Activated T-helper 9 cell treated with anti-CD3 and anti-CD28 coated beads, Interleukin-2, amount 50 U/mL, for 16 hours (primary cell): ENCODE data around the gene C1GALT1C1.
"Not testable (repeated sequence)": the region's sequence is repeated elsewhere in the genome, so short reads cannot be mapped to it uniquely, and the experiment has no call there.

Experiments used
- DNase-seq: peaks from one replicate; pipeline ENCODE4 v3.0.0-alpha.2; 2020; ENCODE audit warnings: low read depth

The C1GALT1C1 gene

DNA sequence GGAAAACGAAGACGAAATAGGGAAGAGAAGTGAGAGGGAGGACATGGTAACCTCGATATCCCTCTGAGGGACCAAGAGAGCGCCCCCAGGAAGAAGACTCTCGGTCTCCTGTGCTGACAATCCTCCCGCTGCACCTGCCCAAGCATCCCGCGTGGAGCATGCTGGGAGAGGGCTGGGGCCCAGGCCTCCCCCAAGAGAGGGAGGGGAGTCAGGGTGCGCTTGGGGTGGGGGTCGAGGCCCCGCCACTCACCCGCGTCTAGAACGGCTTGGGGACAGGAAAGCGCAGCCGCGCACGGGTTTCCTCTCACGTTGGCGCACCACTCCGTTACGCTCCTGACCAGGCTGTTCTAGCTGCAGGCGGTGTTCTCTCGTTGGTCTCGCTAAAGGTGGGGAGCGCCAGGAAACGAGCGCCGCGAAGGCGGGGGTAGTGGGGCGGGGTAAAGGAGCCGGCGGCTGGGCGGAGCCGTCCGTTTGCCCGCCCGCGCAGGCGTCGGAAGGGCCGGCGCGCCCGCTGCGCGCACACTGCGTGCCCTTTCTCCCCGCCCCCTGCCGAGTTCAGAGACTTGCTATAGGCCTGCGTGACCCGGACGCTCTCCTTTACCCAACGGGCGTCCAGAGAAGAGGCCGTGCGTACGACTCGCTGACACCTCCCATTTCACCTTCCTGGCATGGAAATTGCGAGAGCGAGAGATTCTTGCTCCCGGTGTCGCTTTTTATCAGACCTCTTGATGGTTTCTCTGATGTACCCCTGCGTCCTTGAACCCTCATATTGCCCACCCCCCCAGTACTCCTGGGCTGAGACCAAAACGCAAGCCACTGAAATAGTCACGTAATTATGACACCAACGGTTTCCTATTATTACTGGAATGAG is at the start of gene C1GALT1C1:
C1GALT1C1 (minus strand) TSS at position 388 of the 871 bp plus-strand sequence. CDS start 2,888 bp downstream, outside the sequence.
- peak; percentile 85 for DNase-seq

DNA sequence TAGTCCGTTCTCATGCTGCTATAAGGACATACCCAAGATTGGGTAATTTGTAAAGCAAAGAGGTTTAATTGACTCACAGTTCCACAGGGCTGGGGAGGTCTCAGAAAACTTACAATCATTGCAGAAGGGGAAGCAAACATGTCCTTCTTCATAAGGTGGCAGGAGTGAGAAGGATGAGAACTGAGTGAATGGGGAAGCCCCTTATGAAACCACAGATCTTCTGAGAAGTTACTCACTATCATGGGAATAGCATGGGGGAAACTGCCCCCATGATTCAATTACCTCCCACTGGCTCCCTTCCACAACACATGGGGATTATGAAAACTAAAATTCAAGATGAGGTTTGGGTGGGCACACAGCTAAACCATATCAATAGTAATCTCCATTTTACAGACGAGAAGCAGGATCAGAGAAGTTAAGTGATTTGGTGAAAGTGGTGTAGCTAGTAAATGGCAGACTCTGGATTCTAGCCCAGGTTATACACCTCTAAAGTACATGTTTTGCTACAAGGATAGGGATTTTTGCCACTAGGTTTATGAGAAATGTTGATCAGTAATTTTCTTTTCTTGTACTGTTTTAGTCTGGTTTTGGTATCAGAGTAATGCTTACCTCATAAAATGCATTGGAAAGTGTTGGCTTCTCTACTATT is 47.3 kb upstream of the C1GALT1C1 start:
- no peak for DNase-seq

DNA sequence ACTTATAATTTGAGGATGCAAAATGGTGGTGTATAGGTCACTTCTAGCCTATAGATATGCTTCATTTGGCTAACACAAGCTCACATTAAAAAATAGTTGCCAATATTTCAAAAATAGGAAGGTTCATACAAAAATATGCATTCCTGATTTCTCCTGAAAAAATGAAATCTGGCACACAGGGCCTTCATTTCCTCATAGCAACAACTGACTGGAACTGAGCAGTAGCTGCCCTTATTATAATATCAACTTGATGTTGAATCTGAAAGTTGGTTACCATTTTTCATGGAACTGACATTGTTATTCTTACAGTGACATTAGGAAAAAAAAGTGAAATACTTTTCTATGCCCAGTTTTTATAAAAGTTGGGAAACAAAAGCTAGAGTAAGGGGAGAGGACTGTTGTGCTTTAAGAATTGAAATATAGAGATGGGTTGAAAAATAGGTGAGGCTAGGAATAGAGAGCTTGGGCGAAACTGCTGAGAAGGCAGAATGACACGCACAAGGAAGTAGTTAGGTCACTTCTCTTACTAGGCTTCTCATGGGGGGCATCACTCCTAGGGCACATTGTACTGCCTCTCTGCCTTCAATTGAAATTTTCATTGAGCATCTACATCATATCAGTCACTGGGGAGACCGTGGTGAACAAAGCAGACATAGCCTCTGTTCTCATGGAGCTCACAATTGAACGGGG is 43.1 kb upstream of the C1GALT1C1 start:
- no peak for DNase-seq

DNA sequence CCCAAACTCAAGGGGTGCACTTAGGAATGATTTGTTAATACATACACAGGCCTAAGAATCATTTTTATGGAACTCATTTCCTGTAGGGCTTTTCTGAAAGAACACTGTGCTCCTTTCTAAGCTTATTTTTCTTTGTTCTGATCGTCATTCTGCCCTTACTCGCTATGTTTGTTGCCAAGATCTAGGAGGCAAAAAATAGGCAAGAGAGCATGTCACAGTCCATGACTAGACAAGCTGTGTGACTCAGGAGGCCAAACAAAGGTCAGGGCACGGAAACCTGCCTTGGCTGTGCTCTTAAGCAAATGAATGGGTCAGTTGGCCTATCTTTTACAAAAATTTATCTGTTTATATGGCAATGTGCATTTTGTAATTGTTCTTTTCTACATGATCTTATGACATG is 42.5 kb upstream of the C1GALT1C1 start:
- no peak for DNase-seq

DNA sequence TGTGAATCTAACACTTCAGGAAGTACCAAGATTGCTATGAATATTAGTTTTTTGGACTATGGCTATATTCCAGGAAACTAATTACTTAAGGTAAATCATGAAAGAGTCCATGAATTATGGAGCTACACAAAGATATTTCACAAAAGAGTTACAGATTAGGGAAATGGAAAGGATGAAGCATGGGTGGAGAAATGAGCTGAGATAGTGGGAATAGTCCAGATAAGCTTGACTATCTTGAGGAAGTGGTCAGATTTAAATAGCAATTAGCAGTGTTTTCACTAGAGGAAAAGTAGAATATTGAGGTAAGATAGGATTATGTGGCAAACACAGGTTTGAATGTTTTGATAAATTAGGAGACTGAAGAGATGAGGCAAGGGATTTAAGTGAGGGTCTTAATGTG is 42.1 kb upstream of the C1GALT1C1 start:
- no peak for DNase-seq

DNA sequence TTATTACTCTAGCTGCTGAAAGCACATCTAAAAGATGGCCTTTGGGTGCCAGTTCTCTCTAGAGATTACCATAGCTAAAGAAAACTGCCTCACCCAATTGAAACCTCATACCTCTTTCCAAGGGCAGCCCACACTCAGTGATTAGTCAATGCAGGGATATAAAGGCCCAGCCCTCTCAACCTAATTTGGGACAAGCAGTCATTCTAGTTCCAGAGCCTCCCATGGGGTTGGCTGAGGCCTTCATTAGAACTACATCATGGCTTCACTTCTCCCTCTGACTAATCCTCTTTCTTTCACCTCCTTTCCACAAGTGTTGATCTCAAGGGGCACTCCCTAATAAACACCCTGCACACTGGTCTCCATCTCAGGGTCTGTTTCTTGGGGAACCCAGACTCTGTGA is 38.5 kb upstream of the C1GALT1C1 start:
- DNase-seq: no peak

DNA sequence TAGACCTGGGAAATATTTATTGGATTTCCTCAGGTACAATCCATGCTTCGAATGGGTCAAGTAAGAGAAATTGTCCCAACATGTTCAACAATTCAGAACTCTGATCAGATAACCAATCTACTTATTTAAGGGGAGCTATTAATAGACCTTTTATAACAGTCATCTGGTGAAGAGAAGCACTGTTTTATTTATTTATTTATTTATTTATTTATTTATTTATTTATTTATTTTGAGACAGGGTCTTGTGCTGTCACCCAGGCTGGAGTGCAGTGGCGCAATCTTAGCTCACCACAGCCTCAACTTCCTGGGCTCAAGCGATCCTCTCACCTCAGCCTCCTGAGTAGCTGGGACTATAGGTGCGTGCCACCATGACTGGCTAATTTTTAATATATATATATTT is 34.7 kb upstream of the C1GALT1C1 start:
- DNase-seq: not testable (repeated sequence)

DNA sequence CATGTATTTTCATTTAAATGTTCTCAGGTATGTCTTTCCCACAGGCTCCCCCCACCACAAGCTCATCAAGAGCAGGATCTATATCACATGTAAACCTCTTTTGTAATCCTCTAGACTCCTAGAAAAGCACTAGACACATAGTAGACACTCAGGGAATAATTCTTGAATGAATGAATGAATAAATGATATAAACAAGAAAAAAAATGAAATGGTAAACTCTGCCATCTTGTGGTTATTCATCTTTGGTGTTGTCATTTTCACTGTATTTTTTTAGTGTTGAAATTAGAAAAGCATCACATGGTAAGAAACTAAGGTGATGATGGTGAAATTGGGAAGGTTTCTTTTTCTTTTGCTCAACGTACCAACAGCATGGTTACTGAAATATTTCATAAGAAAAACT is 34.2 kb upstream of the C1GALT1C1 start:
- no peak for DNase-seq

DNA sequence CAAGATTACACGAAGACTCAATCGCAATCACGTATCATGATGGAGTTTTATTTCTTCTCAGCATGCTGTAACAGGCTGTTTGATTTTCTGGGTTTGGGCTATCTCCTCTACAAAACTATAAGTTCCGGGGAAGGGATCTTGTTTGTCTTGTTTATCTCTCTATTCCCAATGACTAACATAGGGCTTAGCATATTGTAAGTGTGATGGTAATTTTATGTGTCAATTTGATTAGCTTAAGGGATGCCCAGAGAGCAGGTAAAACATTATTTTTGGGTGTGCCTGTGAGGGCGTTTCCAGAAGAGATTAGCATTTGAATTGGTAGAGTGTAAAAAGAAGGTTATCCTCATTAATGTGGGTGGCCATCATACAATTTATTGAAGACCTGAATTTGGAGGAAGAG is 32.8 kb upstream of the C1GALT1C1 start:
- no peak for DNase-seq

DNA sequence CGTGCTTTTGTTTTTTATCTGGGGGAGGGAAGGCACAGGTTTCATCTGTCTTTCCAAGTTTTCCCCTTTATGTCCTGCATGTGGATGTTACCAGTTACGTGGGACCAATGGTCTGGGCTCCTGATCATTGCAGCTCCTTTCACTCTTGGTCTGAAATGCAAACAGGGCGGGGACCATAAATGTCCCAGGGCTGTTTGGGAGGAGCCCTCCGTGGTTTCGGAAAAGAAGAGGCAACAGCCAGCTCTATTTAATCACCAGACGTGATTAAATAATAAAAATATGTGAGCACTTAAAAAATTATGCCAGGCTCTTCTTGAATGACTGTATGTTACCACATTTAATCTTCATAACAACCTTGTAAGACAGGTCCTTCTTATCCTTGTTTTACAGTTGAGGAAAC is 30.8 kb upstream of the C1GALT1C1 start:
- no peak for DNase-seq

DNA sequence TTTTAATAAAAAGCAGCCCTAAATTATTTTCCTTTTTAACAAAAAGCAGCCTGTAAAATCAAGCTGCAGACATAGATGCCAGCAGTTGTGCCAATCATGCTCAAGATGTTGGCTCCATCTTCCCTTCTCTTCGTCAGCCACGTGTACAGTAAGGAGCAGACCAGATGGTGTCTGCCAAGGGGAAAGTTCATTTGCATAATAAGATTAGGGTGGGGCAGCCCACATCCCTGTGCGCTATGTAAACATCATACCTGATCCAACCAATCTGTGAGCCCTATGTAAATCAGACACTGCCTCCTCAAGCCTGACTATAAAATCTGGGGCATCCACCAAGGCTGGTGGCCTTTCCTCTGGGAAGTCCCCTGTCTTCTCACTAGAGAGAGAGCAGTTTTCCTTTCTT is 23.1 kb upstream of the C1GALT1C1 start:
- no peak for DNase-seq

DNA sequence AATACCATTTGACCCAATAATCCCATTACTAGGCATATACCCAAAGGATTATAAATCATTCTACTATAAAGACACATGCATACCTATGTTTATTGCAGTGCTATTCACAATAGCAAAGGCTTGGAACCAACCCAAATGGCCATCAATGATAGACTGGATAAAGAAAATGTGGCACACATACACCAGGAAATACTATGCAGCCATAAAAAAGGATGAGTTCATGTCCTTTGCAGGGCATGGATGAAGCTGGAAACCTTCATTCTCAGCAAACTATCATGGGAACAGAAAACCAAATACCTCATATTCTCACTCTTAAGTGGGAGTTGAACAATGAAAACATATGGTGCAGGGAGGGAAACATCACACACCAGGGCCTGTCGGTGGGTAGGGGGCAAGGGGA is 22.4 kb upstream of the C1GALT1C1 start:
- DNase-seq: not testable (repeated sequence)

DNA sequence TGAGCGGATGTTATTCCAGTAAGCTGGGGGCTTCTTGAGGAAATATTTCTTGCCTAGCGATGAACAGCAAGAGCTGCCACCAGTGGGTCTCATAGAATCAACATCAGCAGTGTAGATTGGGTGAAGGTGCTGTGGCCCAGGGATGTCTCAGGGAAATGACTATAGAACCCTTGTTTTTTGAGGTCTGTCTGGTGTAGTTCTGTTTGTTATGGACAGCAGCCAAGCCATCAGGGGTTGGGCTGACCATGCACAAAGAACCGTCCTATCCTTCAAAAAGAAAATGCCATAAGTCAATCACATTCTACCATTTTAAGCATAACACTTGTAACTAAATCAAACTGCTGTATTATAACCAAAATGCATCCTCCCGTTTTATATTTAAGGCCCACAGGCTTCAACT is 17.3 kb upstream of the C1GALT1C1 start:
- DNase-seq: no peak

DNA sequence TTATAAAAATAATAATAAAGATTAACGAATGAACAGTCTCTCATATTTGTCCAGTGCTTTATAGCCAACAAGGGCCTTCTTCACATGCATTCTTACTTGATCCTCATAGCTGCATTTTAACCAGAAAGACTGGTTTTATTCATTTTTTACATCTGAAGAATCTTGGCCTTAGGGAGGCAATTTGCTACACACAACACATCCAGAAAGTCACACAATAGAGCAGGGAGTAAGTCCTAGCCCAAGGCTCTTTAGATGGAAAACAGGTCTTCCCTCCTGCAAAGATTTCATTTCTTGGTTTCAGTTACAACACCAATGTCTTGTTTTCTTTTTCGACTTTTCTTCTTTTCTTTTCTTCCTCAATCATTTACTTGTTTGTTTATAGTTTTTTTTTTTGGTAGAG is 13.0 kb upstream of the C1GALT1C1 start:
- no peak for DNase-seq

DNA sequence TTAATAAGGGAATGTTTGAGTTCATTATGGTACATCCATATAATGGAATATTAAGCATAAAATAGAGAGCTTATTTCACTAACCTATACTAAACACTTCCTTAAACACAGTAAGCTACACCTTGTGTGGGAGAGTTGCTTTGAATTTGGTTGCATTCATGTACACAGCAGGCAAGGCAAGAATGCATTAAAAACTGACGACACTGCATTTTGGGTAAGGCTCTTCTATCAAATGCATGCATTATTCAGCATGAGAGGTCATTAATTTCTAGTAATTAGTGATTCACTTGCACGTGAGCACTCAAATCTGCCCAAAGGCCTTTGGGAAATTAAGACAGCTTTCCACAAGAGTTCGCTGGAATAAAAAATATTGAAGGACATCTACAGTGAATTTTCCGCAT is 8.8 kb upstream of the C1GALT1C1 start:
- DNase-seq: no peak

DNA sequence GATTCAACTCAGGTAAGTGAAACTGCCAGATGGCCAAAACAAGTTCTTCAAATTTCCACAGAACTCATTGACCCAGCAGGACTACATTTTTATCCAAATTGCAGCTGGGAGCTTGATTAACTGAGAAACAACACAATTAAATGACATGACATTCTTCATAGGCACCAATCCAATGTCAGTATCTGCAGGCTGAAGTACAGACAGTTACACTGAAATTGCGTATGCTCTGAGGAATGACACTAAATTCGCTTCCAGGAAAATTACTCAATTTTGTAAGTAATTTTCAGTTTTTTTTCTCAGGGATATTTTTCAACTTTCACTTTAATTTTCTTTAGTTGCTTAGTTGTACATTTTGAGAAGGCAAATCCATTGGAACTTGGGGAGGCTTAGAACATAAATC is 4.5 kb downstream of the C1GALT1C1 start:
- DNase-seq: no peak

DNA sequence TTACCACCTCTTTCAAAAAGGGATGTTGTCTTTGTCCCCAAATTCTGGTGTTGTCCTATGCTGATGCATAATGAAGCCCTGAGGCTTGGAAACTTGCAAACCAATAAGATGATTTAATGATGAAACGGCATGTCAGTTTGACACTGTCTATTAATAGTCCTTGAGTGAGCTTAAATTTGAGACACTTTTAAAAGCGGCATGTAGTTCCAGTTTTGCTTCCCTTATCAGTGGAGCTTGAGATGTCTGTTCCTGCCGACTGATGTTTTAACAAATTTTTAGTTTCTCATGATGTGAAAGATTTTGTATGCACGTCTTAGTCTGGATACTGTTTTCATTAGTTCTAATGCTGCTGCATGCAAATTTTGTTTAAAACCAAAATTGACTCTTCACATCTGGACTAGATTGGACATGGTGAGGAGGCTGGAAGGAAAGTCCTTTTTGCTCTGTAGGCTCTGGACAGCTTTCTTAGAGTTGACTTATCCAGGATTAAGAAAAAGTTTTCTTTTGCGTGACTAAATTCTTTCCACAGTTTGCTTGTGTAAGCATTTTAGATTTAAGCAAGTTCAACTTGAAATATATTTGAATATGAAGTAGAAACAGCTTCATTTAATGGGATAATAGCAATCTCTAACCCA is 11.7 kb downstream of the C1GALT1C1 start:
- no peak for DNase-seq

DNA sequence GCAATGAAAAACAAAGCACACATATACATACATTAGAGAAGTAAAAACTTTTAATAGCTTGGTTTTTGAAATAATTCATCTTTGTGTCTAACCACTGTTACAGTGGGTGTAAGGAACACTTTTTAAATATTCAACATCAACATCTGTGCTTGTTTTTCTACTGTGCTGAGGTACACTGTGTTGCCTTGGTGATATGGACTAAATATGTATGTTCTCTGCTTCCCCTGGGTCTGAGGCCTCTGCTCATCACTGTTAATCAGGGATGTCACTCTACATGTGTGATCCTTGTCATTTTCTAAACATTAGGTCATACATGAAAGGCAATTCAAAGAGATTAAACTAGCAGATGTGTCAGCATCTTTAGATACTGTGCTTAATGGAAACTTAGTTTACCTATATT is 15.0 kb downstream of the C1GALT1C1 start:
- no peak for DNase-seq

DNA sequence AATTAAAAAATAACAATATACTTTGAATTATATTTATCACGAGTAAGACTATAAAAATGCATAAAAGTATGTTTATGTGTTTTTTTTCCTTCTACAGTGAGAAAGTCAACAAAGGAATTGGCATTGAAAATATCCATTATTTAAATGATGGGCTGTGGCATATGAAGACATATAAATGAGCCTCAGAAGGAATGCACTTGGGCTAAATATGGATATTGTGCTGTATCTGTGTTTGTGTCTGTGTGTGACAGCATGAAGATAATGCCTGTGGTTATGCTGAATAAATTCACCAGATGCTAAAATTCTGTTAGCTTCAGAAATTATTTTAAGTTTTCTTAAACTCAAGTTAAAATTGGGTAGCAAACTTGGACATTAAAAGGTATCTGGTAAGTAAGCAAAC is 17.8 kb downstream of the C1GALT1C1 start:
- DNase-seq: no peak

DNA sequence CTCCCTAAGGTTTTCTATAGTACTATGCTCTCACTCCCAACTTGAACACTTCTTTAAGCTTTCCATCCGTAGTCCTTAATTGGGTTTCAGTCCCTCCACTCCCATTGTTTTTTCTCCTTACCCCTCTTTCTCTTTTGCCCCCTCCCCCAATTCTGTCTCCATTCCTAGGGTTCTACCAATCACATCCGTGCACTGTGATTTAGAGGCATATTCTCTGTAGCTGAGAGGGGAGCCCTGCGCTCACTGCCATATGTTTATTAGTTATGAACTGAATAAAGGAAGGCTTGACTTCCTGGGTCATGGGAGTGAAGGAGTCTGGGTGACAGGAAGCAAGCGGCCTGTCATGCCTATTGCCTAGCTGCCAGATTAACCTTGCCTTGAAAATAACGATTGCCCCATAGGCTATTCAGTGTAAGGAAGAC is 25.5 kb downstream of the C1GALT1C1 start:
- DNase-seq: no peak

DNA sequence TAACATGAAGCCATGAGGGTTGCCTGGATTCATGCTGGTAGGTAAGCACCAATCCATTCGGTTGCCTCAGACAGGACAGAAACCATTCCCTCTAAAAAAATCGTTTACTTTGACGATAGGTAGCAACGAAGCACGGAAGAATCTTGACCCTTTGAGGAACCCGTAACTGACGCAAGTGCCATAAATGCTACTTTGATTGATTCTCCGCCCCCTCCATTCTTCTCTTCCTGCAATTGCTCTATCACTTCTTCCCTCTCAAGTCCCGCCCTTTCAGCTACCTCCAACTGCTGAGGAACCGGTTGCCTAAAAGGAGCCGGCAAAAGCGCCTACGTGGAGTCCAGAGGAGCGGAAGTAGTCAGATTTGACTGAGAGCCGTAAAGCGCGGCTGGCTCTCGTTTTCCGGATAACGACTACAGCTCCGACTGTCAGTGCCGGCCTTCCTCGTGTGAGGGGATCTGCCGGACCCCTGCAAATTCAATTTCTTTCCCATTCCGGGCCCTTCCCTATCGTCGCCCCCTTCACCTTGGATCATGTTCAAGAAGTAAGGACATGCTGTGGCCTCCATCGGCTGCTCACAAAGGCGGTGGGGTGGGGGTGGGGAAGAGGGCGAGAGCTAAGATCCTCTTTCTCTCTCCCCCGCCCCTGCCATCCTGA is 26.0 kb downstream of the C1GALT1C1 start, which contains the start of gene MCTS1:
MCTS1 (plus strand) TSS at position 395 of the 654 bp plus-strand sequence; CDS start at position 531, 136 bp downstream.
- DNase-seq: peak; percentile 62

DNA sequence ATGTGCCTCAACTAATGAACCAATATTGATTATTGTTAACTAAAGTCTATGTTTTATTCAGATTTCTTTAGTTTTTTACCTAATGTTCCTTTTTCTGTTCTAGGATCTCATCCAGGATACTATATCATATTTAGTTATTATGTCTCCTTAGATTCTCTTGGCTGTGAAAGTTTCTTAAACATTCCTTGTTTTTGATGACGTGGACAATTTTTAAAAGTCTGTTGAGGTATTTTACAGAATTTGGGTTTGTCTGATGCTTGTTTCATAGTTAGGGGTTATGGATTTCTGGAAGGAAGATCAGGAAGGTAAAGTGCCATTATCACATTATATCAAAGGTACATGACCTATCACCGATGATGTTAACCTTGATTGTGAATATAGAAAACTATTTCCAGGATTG is 44.2 kb downstream of the C1GALT1C1 start:
- no peak for DNase-seq
